Breast epithelium (tissue), 3 donors: ENCODE measurements around the gene CCBE1.

Experiments
- POLR2AphosphoS5 ChIP-seq, 3 donors: sonication (generic); formaldehyde crosslinking; IDR thresholded peaks; one replicate each; pipeline ENCODE4 v1.6.1; 2017; ENCODE audit warnings: antibody characterized with exemption in 3 of 3
- TF ChIP-seq, protein P1 (sequence below), 3 donors: fragments of 450-650 bp; IDR thresholded peaks; one replicate each; pipeline ENCODE4 v1.5.1; 2016 to 2017; ENCODE audit warnings: antibody characterized with exemption in 3 of 3, mild to moderate bottlenecking in 3 of 3, moderate library complexity in 3 of 3

GRCh38 chr18:59395226-59396175 is 301.7 kb downstream of the CCBE1 start:
- TF ChIP-seq, protein P1, sequence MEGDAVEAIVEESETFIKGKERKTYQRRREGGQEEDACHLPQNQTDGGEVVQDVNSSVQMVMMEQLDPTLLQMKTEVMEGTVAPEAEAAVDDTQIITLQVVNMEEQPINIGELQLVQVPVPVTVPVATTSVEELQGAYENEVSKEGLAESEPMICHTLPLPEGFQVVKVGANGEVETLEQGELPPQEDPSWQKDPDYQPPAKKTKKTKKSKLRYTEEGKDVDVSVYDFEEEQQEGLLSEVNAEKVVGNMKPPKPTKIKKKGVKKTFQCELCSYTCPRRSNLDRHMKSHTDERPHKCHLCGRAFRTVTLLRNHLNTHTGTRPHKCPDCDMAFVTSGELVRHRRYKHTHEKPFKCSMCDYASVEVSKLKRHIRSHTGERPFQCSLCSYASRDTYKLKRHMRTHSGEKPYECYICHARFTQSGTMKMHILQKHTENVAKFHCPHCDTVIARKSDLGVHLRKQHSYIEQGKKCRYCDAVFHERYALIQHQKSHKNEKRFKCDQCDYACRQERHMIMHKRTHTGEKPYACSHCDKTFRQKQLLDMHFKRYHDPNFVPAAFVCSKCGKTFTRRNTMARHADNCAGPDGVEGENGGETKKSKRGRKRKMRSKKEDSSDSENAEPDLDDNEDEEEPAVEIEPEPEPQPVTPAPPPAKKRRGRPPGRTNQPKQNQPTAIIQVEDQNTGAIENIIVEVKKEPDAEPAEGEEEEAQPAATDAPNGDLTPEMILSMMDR (IDR thresholded peaks at IDR 0.05) = no peak
- TF ChIP-seq POLR2AphosphoS5 (IDR thresholded peaks at IDR 0.05) = no peak
